LNCaP clone FGC (cell line): ENCODE data around the gene ZSCAN5C.

Experiments
- DNase-seq: peaks from one replicate; pipeline ENCODE4 v3.0.0-alpha.2; 2011; ENCODE audit warnings: low read depth
- H3K4me3 ChIP-seq: 2 replicates; pipeline ENCODE4 v1.5.1; 2011; ENCODE audit warnings: mild to moderate bottlenecking, low read depth, low read length, control low read depth
- TF ChIP-seq, protein P1 (sequence below): IDR thresholded peaks from 2 replicates; pipeline ENCODE4 v1.5.1; 2012; ENCODE audit warnings: mild to moderate bottlenecking; ENCODE audit not compliant: control insufficient read depth, insufficient read depth; ENCODE audit errors: extremely low read depth

ZSCAN5C gene

DNA sequence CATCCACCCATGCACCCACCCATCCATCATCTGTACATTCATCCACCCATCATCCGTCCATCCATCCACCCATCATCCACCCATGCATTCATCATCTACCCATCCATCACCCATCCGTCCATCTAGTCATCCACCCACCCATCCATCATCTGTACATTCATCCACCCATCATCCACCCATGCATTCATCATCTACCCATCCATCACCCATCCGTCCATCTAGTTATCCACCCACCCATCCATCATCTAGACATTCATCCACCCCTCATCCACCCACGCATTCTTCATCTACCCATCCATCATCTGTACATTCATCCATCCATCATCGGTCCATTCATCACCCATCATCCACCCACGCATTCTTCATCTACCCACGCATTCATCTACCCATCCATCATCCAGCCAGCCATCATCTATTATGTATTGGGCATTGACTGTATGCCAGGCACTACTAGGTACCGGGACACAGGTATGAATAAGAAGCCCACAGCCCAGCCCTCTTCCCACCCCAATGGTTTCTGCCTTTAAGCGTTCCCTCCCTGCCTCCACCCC, 43.0 kb upstream of the ZSCAN5C start:
- no peak for DNase-seq
- no peak overlapping the region for H3K4me3 ChIP-seq
- TF ChIP-seq, protein P1, sequence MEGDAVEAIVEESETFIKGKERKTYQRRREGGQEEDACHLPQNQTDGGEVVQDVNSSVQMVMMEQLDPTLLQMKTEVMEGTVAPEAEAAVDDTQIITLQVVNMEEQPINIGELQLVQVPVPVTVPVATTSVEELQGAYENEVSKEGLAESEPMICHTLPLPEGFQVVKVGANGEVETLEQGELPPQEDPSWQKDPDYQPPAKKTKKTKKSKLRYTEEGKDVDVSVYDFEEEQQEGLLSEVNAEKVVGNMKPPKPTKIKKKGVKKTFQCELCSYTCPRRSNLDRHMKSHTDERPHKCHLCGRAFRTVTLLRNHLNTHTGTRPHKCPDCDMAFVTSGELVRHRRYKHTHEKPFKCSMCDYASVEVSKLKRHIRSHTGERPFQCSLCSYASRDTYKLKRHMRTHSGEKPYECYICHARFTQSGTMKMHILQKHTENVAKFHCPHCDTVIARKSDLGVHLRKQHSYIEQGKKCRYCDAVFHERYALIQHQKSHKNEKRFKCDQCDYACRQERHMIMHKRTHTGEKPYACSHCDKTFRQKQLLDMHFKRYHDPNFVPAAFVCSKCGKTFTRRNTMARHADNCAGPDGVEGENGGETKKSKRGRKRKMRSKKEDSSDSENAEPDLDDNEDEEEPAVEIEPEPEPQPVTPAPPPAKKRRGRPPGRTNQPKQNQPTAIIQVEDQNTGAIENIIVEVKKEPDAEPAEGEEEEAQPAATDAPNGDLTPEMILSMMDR: no peak

DNA sequence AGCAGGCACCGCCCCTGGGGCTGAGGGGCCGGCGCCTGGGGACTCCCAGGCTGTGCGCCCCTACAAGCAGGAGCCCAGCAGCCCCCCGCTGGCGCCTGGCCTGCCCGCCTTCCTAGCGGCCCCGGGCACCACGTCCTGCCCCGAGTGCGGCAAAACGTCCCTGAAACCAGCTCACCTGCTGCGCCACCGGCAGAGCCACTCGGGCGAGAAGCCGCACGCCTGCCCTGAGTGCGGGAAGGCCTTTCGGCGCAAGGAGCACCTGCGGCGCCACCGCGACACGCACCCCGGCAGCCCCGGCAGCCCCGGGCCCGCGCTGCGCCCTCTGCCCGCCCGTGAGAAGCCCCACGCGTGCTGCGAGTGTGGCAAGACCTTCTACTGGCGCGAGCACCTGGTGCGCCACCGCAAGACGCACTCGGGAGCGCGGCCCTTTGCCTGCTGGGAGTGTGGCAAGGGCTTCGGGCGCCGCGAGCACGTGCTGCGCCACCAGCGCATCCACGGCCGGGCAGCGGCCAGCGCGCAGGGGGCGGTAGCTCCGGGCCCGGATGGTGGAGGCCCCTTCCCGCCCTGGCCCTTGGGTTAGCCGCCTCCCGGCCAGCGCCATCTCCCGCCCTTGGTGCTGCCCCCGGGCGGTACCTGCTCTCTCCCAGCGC, 42.3 kb upstream of the ZSCAN5C start:
- TF ChIP-seq, protein P1: no peak
- H3K4me3 ChIP-seq: no peak overlapping the region
- no peak for DNase-seq

DNA sequence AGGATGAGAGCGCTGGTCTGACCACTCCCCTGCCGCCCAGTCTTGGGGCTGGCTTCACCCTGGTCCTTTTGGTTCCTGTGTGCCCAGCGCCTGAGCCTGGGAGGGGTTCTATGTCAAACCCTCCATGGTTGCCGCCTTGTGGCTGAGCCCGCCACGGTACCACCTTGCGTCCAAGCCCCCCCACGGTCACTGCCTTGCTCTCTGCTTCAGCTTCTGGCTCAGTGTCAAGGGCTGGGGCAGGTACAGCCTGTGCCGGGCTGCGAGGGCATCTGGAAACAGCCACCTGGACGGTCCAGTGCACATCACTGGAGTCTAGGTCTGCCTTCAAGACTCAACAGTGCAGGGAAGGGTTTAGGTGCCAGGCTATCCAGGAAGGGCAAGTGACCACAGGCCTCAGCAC, 40.5 kb upstream of the ZSCAN5C start:
- H3K4me3 ChIP-seq: no peak overlapping the region
- TF ChIP-seq, protein P1: no peak
- no peak for DNase-seq

DNA sequence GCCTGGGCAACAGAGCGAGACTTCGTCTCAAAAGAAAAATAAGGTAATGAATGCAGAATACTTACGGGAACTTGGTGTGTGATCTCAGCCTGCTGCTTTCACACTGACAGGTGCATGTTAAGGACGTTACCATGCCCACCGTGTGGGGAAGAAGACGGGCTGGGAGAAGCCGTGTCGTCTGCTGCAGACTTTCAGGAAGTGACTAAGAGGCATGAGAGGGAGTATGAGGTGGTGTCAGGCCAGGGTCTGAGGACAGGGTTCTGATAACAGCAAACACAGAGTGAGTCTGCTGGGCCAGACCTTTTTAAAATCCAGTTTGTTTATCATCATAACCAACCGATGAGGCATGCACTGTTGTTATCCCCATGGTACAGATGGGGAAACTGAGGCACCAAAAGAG, 39.8 kb upstream of the ZSCAN5C start:
- no peak overlapping the region for H3K4me3 ChIP-seq
- no peak for DNase-seq
- TF ChIP-seq, protein P1: no peak

DNA sequence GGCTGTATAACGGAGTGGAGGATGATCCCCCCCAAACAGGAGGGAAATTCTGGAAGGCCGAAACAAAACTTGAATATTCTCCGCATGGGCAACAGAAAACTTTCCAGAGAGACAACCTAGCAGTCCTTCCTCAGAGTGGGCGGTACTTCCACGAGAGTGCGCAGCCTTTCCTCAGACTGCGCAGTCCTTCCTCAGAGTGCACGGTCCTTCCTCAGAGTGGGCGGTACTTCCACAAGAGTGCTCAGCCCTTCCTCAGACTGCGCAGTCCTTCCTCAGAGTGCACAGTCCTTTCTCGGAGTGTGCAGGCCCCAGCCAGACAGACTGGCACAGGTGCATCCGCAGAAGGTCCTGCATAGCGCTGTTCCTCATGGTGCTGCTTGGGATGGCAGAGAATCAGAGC, 39.0 kb upstream of the ZSCAN5C start:
- no peak for DNase-seq
- no peak overlapping the region for H3K4me3 ChIP-seq
- TF ChIP-seq, protein P1: no peak

DNA sequence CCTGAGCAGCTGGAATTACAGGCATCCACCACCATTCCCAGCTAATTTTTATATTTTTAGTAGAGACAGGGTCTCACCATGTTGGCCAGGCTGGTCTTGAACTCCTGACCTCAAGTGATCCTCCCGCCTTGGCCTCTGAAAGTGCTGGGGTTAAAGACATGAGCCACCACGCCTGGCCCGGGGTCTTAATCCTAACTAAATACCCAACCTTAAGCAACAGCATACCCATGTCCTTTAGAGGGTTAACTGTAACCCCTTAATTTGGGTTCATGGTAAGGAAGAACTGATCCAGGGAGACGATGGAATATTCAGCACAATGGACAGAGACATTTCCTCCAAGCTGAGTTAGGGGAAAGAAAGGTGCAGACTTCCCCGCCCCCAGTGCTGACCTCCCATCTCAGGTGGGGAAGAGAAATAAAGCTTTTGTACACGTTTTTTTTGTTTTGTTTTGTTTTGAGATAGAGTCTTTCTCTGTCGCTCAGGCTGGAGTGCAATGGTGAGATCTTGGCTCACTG, 35.0 kb upstream of the ZSCAN5C start:
- TF ChIP-seq, protein P1: no peak
- no peak for DNase-seq
- H3K4me3 ChIP-seq: no peak overlapping the region

DNA sequence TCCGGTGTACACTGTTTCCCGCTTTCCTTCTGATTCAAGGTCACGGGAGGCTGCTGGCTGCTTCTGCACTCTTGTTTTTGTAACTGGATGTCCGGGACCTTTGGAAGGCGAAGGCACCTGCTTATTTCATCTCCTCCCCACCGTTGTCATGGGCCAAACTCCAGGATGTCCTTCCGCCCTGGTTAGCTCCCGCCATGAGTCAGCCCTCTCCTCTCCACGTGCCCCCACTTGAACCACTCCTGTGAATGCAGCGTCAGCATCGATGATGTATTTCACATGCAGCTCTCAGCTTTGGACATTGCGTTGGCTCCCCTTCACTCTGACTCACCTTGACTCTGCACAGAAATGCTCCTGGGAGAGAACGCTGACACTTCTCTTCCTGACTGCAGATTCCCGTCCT, 31.8 kb upstream of the ZSCAN5C start:
- H3K4me3 ChIP-seq: no peak overlapping the region
- TF ChIP-seq, protein P1: no peak
- no peak for DNase-seq
